Caco-2 (cell line): ENCODE results near the gene MROH9. TPM values are rescaled to one million over a fixed set of nuclear protein-coding genes. Genes with fewer than 3 reads are reported as not detected.

Experiments used
- BruUV-seq: library from RNA; stranded (reverse); fragments of 400-500 nt; replicated peaks from 2 replicates; lab custom pipeline; 2021; lab: Mats Ljungman, UMichigan
- CTCF ChIA-PET: fragments of 300-600 bp; sonication (Branson Sonifier 250); formaldehyde crosslinking; loops from one replicate; lab custom pipeline; 2022; ENCODE audit warnings: antibody characterized with exemption; lab: Charles Lee
- POLR2A ChIA-PET: fragments of 300-600 bp; sonication (Branson Sonifier 250); formaldehyde crosslinking; loops from one replicate; lab custom pipeline; 2022; ENCODE audit warnings: antibody characterized with exemption; lab: Charles Lee
- DNase-seq, 2 experiments: peaks; one replicate each; pipeline versions ENCODE4 v3.0.0 to v3.0.0-alpha.2; 2020 to 2022
- H3K27me3 ChIP-seq: replicated peaks from 2 replicates; pipeline ENCODE4 v1.6.0; 2011; ENCODE audit warnings: low read length; ENCODE audit not compliant: control insufficient read depth, insufficient read depth
- H3K36me3 ChIP-seq: 2 replicates; pipeline ENCODE4 v1.5.1; 2011; ENCODE audit warnings: low read length; ENCODE audit not compliant: control insufficient read depth, insufficient read depth
- H3K4me1 ChIP-seq: fragments of 250-450 bp; sonication (Bioruptor Pico); 2 replicates; pipeline ENCODE4 v1.5.1; 2020; ENCODE audit warnings: mild to moderate bottlenecking
- H3K4me3 ChIP-seq: 2 replicates; pipeline ENCODE4 v1.5.1; 2011; ENCODE audit warnings: low read depth, mild to moderate bottlenecking, control low read depth, low read length
- H3K9me3 ChIP-seq: fragments of 250-450 bp; sonication (Bioruptor Pico); 2 replicates; pipeline ENCODE4 v1.5.1; 2020; ENCODE audit warnings: mild to moderate bottlenecking, moderate library complexity
- H3K27ac Mint-ChIP-seq: one replicate; pipeline ENCODE4 v1.8.0; 2022; ENCODE audit warnings: mixed read lengths; ENCODE audit not compliant: unreplicated experiment
- H3K27me3 Mint-ChIP-seq: one replicate; pipeline ENCODE4 v1.8.0; 2022; ENCODE audit warnings: mixed read lengths; ENCODE audit not compliant: insufficient read depth, unreplicated experiment
- H3K36me3 Mint-ChIP-seq: one replicate; pipeline ENCODE4 v1.8.0; 2022; ENCODE audit warnings: mild to moderate bottlenecking, mixed read lengths; ENCODE audit not compliant: insufficient read depth, unreplicated experiment
- H3K4me1 Mint-ChIP-seq: one replicate; pipeline ENCODE4 v1.8.0; 2022; ENCODE audit warnings: low read depth, mixed read lengths; ENCODE audit not compliant: unreplicated experiment
- H3K4me3 Mint-ChIP-seq: one replicate; pipeline ENCODE4 v1.8.0; 2022; ENCODE audit warnings: mild to moderate bottlenecking, moderate library complexity, mixed read lengths; ENCODE audit not compliant: unreplicated experiment
- H3K9me3 Mint-ChIP-seq: one replicate; pipeline ENCODE4 v1.8.0; 2022; ENCODE audit warnings: mixed read lengths; ENCODE audit not compliant: unreplicated experiment
- CTCF ChIP-seq, 2 experiments: fragments of 200-600 bp in 1 of 2; IDR thresholded peaks; 1 replicate in 1 of 2; 2 replicates in 1 of 2; pipeline versions ENCODE4 v1.5.1 to v1.8.0; 2011 to 2022; ENCODE audit warnings: antibody characterized with exemption in 1 of 2, control low read depth in 1 of 2, inconsistent platforms in 1 of 2, low read depth in 1 of 2, low read length in 1 of 2, mild to moderate bottlenecking in 1 of 2, moderate library complexity in 1 of 2; ENCODE audit not compliant: insufficient read depth in 1 of 2, severe bottlenecking in 1 of 2, unreplicated experiment in 1 of 2
- intact Hi-C: fragments of 100-400 bp; cut with micrococcal nuclease; formaldehyde crosslinking; loops from one replicate; pipeline ENCODE4 v1.10.0; 2022; ENCODE audit not compliant: unreplicated experiment
- total RNA-seq: library from RNA; stranded (reverse); gene quantifications from 2 replicates; pipeline ENCODE4 v1.2.3, GENCODE V29; 2022

Gene MROH9
- total RNA-seq, 1 experiment from 2014 or later: not detected

DNA sequence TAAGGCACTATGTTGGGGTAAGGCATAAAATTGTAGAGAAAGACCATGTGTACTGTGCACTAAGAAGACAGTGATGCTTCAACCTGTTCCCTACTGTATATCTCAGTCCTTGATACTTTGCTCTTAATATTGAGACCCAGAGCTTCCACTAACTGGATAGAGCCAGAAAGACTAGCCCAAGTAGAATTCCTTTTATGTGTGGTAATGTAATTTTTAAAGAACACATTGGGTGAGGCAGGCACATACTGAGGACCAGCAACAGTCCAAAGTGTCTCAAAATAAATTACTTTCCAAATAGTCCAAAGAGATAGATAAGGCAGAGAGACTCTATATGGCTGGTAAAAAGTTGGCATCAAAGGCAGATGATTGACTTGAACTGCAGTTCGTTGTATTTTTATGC is 31.4 kb upstream of the MROH9 start:
- intact Hi-C loops: no loop called here

GRCh38 chr1:170908942-170909341 is 26.4 kb upstream of the MROH9 start:
- Mint-ChIP-seq H3K9me3 (no peaks in the 10 kb centered on the region), H3K4me3 (no peak overlapping the region), H3K4me1 (no peaks in the 10 kb centered on the region), H3K36me3 (no peaks in the 10 kb centered on the region), H3K27ac (no peak overlapping the region), H3K27me3 (no peaks in the 10 kb centered on the region)
- no peak overlapping the region for H3K4me3 ChIP-seq
- intact Hi-C loops: no loop called here
- no peaks in the 10 kb centered on the region for H3K27me3 ChIP-seq
- H3K36me3 ChIP-seq: no peaks in the 10 kb centered on the region
- H3K4me1 ChIP-seq: no peaks in the 10 kb centered on the region
- ChIA-PET POLR2A (no interaction called here), CTCF (no interaction called here)
- no peak for DNase-seq
- H3K9me3 ChIP-seq: no peaks in the 10 kb centered on the region
- no TSS peak for BruUV-seq
- no peak for TF ChIP-seq CTCF (IDR thresholded peaks at IDR 0.05; ENCODE audit: insufficient read depth in 1 of 2, low read depth in 1 of 2, low read length in 1 of 2, severe bottlenecking in 1 of 2, unreplicated experiment in 1 of 2)

More for the DNA sequence above, 31.4 kb upstream of the MROH9 start:
- Histone ChIP-seq H3K4me3 (no peak overlapping the region), H3K9me3 (no peaks in the 10 kb centered on the region), H3K4me1 (no peaks in the 10 kb centered on the region), H3K36me3 (no peaks in the 10 kb centered on the region), H3K27me3 (no peaks in the 10 kb centered on the region)
- H3K4me3 Mint-ChIP-seq: no peak overlapping the region
- no peaks in the 10 kb centered on the region for H3K36me3 Mint-ChIP-seq
- no peak for TF ChIP-seq CTCF (IDR thresholded peaks at IDR 0.05; ENCODE audit: insufficient read depth in 1 of 2, low read depth in 1 of 2, low read length in 1 of 2, severe bottlenecking in 1 of 2, unreplicated experiment in 1 of 2)
- CTCF ChIA-PET: no interaction called here
- no peak for DNase-seq
- no peaks in the 10 kb centered on the region for H3K4me1 Mint-ChIP-seq
- POLR2A ChIA-PET: no interaction called here
- peaks cover 2% of the 10 kb centered on the region for H3K27me3 Mint-ChIP-seq
- no TSS peak for BruUV-seq
- H3K9me3 Mint-ChIP-seq: no peaks in the 10 kb centered on the region
- no peak overlapping the region for H3K27ac Mint-ChIP-seq

- H3K4me1 Mint-ChIP-seq: no peaks in the 10 kb centered on the region
Measured at GRCh38 chr1:170910273-170910672, 25.1 kb upstream of the MROH9 start.

More at GRCh38 chr1:170910273-170910672, 25.1 kb upstream of the MROH9 start:
- Mint-ChIP-seq H3K27me3 (no peaks in the 10 kb centered on the region), H3K27ac (no peak overlapping the region), H3K4me3 (no peak overlapping the region), H3K36me3 (no peaks in the 10 kb centered on the region), H3K9me3 (no peaks in the 10 kb centered on the region)
- intact Hi-C loops: no loop called here
- ChIA-PET CTCF (no interaction called here), POLR2A (no interaction called here)
- no TSS peak for BruUV-seq
- no peak for DNase-seq
- no peak for TF ChIP-seq CTCF (IDR thresholded peaks at IDR 0.05; ENCODE audit: insufficient read depth in 1 of 2, low read depth in 1 of 2, low read length in 1 of 2, severe bottlenecking in 1 of 2, unreplicated experiment in 1 of 2)
- Histone ChIP-seq H3K27me3 (no peaks in the 10 kb centered on the region), H3K36me3 (no peaks in the 10 kb centered on the region), H3K4me1 (no peaks in the 10 kb centered on the region), H3K9me3 (no peaks in the 10 kb centered on the region), H3K4me3 (no peak overlapping the region)
